Upper lobe of left lung (tissue), 4 donors: ENCODE data around the gene GPR21.

Source experiments
- CTCF ChIP-seq, 6 experiments: fragments of 450-650 bp in 4 of 6; fragments of 200-600 bp in 2 of 6; sonication (generic) in 2 of 6; IDR thresholded peaks; one replicate each; pipeline ENCODE4 v1.5.1; 2016 to 2019; ENCODE audit warnings: antibody characterized with exemption in 6 of 6
- EP300 ChIP-seq, 4 donors: sonication (generic); formaldehyde crosslinking; IDR thresholded peaks; one replicate each; pipeline ENCODE4 v1.5.1; 2017; ENCODE audit warnings: antibody characterized with exemption in 4 of 4, control low read depth in 2 of 4
- POLR2A ChIP-seq, 4 donors: fragments of 450-650 bp; IDR thresholded peaks; one replicate each; pipeline ENCODE4 v1.5.1; 2016 to 2017; ENCODE audit warnings: antibody characterized with exemption in 4 of 4, mild to moderate bottlenecking in 2 of 4
- POLR2AphosphoS5 ChIP-seq, 2 donors: sonication (generic); formaldehyde crosslinking; IDR thresholded peaks; one replicate each; pipeline ENCODE4 v1.5.1; 2017; ENCODE audit warnings: antibody characterized with exemption in 2 of 2

- TF ChIP-seq CTCF (IDR thresholded peaks at IDR 0.05) (no peak), EP300 (IDR thresholded peaks at IDR 0.05) (no peak), POLR2AphosphoS5 (IDR thresholded peaks at IDR 0.05) (no peak), POLR2A (IDR thresholded peaks at IDR 0.05) (no peak)
These were observed 12.7 kb upstream of the GPR21 start for GRCh38 chr9:123020796-123021195.
